ENCODE results near the gene CHCHD3.

DNA sequence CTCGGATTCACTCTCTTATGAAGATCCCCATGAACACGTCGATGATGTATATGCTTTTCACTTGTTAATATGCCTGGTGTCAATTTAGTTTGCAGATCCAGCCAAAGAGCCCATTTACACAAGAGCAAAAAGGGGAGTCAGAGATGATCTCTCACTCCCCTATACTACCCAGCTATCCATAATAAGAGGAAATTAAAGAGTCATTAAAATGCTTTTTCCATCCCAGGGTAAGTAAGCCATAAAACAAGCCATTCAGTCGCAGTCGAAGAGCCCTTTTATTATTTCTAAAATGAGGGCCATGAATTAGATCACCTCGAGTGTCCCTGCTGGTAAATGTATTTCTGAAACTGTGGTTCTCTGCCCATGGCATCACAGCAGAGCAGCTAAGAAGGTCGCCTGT is 41.2 kb downstream of the CHCHD3 start:
- no peak for TF ChIP-seq EZH2 (IDR thresholded peaks at IDR 0.05)
- TF ChIP-seq POLR2AphosphoS5 (IDR thresholded peaks at IDR 0.05; ENCODE audit: borderline replicate concordance, low read depth, low read length): no peak
- TF ChIP-seq FOXP2 (optimal IDR thresholded peaks at IDR 0.05; ENCODE audit: control extremely low read depth, extremely low read length, insufficient read depth): no peak
